PC-9 (cell line): ENCODE measurements around the gene CASP4.

Experiments used
- CTCF ChIP-seq: fragments of 200-600 bp; sonication (generic); conservative IDR thresholded peaks from 2 replicates; pipeline ENCODE4 v1.6.1; 2017; ENCODE audit warnings: mixed run types, antibody characterized with exemption, mild to moderate bottlenecking, moderate library complexity
- EZH2 ChIP-seq: fragments of 200-600 bp; sonication (generic); IDR thresholded peaks from 2 replicates; pipeline ENCODE4 v1.8.0; 2017; ENCODE audit warnings: antibody characterized with exemption, low read depth

GRCh38 chr11:104964247-104964646 lies 4.1 kb downstream of the CASP4 start:
- no peak for TF ChIP-seq CTCF
- TF ChIP-seq EZH2, result no peak
